ENCODE measurements around the gene CYP4B1.

DNA sequence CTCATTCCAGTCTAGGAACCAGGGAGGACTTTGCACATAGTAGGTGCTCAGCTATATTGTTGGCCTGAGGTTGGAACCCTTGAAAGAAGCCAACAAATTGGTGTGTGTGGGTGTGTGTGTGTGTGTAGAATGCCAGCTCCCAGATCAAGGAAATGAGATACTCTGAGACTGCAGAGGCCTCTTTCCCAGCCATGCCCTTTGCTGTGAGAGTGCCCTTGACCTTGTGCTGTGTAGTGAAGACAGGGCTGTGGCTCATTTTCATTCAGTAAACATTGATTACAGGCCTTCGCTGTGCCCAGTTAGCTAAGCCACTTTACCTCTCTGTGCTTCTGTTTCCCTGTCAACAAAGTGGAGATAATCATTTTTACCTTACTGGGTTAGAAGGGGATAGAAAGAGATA, 3.2 kb downstream of the CYP4B1 start:
- TF ChIP-seq, protein P1, sequence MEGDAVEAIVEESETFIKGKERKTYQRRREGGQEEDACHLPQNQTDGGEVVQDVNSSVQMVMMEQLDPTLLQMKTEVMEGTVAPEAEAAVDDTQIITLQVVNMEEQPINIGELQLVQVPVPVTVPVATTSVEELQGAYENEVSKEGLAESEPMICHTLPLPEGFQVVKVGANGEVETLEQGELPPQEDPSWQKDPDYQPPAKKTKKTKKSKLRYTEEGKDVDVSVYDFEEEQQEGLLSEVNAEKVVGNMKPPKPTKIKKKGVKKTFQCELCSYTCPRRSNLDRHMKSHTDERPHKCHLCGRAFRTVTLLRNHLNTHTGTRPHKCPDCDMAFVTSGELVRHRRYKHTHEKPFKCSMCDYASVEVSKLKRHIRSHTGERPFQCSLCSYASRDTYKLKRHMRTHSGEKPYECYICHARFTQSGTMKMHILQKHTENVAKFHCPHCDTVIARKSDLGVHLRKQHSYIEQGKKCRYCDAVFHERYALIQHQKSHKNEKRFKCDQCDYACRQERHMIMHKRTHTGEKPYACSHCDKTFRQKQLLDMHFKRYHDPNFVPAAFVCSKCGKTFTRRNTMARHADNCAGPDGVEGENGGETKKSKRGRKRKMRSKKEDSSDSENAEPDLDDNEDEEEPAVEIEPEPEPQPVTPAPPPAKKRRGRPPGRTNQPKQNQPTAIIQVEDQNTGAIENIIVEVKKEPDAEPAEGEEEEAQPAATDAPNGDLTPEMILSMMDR (IDR thresholded peaks at IDR 0.05): no peak
- no peak for TF ChIP-seq POLR2A (IDR thresholded peaks at IDR 0.05)
